Brain microvascular endothelial cell (primary cell): ENCODE results near the gene MSX1.

Experiments used
- DNase-seq: peaks from one replicate; pipeline ENCODE4 v3.0.0-alpha.2; 2020
- H3K27ac ChIP-seq: fragments of 250-450 bp; sonication (Bioruptor Pico); 2 replicates; pipeline ENCODE4 v1.5.1; 2020; ENCODE audit warnings: mild to moderate bottlenecking, moderate library complexity
- H3K27me3 ChIP-seq: fragments of 250-450 bp; sonication (Bioruptor Pico); replicated peaks from 2 replicates; pipeline ENCODE4 v1.5.1; 2020; ENCODE audit warnings: mild to moderate bottlenecking
- H3K36me3 ChIP-seq: fragments of 250-450 bp; sonication (Bioruptor Pico); replicated peaks from 2 replicates; pipeline ENCODE4 v1.5.1; 2020; ENCODE audit warnings: mild to moderate bottlenecking
- H3K4me3 ChIP-seq: 2 replicates; pipeline ENCODE4 v1.5.1; 2011; ENCODE audit warnings: low read depth, mild to moderate bottlenecking, control low read depth, low read length, moderate library complexity
- in situ Hi-C: cut with HindIII; loops from 2 replicates; pipeline ENCODE4 v1.10.0; 2017; ENCODE audit warnings: low sequenced_read_pairs, low pct_ligation_motif_present
- TF ChIP-seq, protein P1 (sequence below): IDR thresholded peaks from 2 replicates; pipeline ENCODE4 v1.5.1; 2011; ENCODE audit warnings: low read depth, mild to moderate bottlenecking, moderate library complexity, low read length, control low read depth, inconsistent platforms; ENCODE audit errors: missing control alignments

MSX1 gene

GRCh38 chr4:4876945-4877661 is 17.6 kb downstream of the MSX1 start:
- Histone ChIP-seq H3K4me3 (no peak overlapping the region), H3K27ac (no peak overlapping the region), H3K36me3 (no peaks in the 10 kb centered on the region), H3K27me3 (peaks cover 31% of the 10 kb centered on the region)
- no peak for DNase-seq
- in situ Hi-C loops, result loop anchor here (10.0 kb wide), 1 partner anchor 212 kb away; no protein-coding TSS in a partner anchor
- TF ChIP-seq, protein P1, sequence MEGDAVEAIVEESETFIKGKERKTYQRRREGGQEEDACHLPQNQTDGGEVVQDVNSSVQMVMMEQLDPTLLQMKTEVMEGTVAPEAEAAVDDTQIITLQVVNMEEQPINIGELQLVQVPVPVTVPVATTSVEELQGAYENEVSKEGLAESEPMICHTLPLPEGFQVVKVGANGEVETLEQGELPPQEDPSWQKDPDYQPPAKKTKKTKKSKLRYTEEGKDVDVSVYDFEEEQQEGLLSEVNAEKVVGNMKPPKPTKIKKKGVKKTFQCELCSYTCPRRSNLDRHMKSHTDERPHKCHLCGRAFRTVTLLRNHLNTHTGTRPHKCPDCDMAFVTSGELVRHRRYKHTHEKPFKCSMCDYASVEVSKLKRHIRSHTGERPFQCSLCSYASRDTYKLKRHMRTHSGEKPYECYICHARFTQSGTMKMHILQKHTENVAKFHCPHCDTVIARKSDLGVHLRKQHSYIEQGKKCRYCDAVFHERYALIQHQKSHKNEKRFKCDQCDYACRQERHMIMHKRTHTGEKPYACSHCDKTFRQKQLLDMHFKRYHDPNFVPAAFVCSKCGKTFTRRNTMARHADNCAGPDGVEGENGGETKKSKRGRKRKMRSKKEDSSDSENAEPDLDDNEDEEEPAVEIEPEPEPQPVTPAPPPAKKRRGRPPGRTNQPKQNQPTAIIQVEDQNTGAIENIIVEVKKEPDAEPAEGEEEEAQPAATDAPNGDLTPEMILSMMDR, result no peak

DNA sequence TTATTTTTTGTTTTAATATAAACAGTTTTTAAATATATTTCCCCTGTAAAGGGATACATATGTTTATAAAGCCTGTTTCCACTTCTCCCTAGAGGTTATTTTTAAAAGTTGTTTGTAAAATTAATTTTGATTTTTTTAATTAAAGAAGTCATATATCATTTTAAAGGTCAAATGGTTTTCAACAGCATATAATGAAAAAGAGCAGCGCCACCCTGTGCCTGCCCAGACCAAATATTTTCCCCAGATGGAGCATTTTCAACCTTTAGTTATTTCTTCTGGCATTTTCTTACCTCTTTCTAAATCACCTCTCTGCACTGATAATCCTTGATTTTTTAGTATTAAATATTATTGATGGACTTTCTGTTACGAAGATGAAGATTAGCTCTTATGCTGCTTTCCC is 21.0 kb downstream of the MSX1 start:
- Histone ChIP-seq H3K4me3 (no peak overlapping the region), H3K27ac (no peak overlapping the region), H3K36me3 (no peaks in the 10 kb centered on the region), H3K27me3 (peaks cover 4% of the 10 kb centered on the region)
- in situ Hi-C loops, result no loop called here
- DNase-seq, result no peak
- TF ChIP-seq, protein P1, result peak; percentile 48

DNA sequence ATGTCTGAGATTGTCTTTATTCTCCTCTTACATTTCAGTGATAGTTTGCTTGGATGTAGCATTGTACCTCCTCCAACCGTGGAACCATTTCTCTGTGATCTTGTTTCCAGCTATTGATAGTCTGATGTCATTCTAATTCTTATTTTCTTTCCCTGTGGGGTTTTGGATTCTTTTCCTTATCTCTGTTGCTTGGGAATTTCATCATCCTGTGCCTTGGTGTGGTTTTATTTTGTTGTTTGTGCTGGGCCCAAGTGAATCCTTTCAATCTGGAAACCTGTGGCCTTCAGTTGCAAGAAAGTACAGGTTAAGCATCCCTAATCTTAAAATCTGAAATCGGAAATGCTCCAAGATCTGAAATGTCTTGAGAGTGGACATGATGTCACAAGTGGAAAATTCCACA is 22.0 kb downstream of the MSX1 start:
- no peak for DNase-seq
- Histone ChIP-seq H3K27me3 (no peaks in the 10 kb centered on the region), H3K4me3 (no peak overlapping the region), H3K36me3 (no peaks in the 10 kb centered on the region), H3K27ac (no peak overlapping the region)
- in situ Hi-C loops, result no loop called here
- TF ChIP-seq, protein P1, result no peak

GRCh38 chr4:4884611-4885010 is 25.1 kb downstream of the MSX1 start:
- TF ChIP-seq, protein P1, result no peak
- Histone ChIP-seq H3K36me3 (no peaks in the 10 kb centered on the region), H3K4me3 (no peak overlapping the region), H3K27ac (no peak overlapping the region), H3K27me3 (peaks cover 2% of the 10 kb centered on the region)
- no peak for DNase-seq
- in situ Hi-C loops, result no loop called here

DNA sequence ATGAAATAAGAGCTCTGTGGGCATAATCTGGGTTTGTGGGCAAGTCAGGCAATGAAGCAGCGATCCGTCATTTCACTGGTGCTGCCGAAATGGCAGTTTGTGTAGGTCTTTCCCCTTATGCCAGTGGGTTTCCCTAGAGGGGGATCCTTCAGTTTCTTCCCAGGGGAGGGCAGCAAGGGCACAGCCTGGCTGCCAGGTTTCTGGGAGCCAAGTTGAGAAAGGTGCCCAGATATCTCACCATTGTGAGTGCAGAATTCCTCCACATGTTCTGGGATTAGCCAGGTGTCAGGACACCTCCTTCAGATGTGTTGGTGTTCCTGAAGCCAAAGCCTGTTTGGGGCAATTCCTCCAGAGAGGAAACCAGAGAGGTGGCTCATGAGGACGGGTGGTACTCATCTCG is 28.0 kb downstream of the MSX1 start:
- H3K27me3 ChIP-seq, result peaks cover 2% of the 10 kb centered on the region
- no peak for DNase-seq
- H3K27ac ChIP-seq, result no peak overlapping the region
- no peak overlapping the region for H3K4me3 ChIP-seq
- TF ChIP-seq, protein P1, result no peak
- in situ Hi-C loops, result no loop called here
- no peaks in the 10 kb centered on the region for H3K36me3 ChIP-seq

GRCh38 chr4:4888695-4889094 is 29.2 kb downstream of the MSX1 start:
- no peak overlapping the region for H3K4me3 ChIP-seq
- in situ Hi-C loops, result no loop called here
- peaks cover 2% of the 10 kb centered on the region for H3K27me3 ChIP-seq
- no peak overlapping the region for H3K27ac ChIP-seq
- TF ChIP-seq, protein P1, result no peak
- no peaks in the 10 kb centered on the region for H3K36me3 ChIP-seq
- DNase-seq, result no peak
